ENCODE data around the gene INHA. TPM values are rescaled to one million over a fixed set of nuclear protein-coding genes. Genes with fewer than 3 reads are reported as not detected.

The INHA gene
- total RNA-seq, 4 donors from 2014 or later: 0.34 to 3.5 (median 1.5) TPM; not detected in 1

GRCh38 chr2:219591091-219591490 is 19.0 kb downstream of the INHA start:
- Histone ChIP-seq H3K9me3 (no peaks in the 10 kb centered on the region), H3K4me1 (no peaks in the 10 kb centered on the region), H3K36me3 (no peaks in the 10 kb centered on the region), H3K27ac (no peak overlapping the region), H3K4me3 (no peak overlapping the region), H3K27me3 (peaks cover 3% of the 10 kb centered on the region)
- TF ChIP-seq EP300 (IDR thresholded peaks at IDR 0.05) (no peak), POLR2AphosphoS5 (IDR thresholded peaks at IDR 0.05) (no peak), POLR2A (IDR thresholded peaks at IDR 0.05) (no peak), CTCF (IDR thresholded peaks at IDR 0.05) (no peak)
- DNase-seq (ENCODE audit: low spot score in 2 of 2): no peak
- WGBS: 65% methylated on average over 4 of the region's 4 CpGs

GRCh38 chr2:219592736-219593135 is 20.6 kb downstream of the INHA start:
- no peaks in the 10 kb centered on the region for H3K36me3 ChIP-seq
- peaks cover 6% of the 10 kb centered on the region for H3K4me1 ChIP-seq
- H3K4me3 ChIP-seq: no peak overlapping the region
- H3K27me3 ChIP-seq: peaks cover 3% of the 10 kb centered on the region
- 65% methylated on average over 6 of the region's 6 CpGs for WGBS
- no peak for DNase-seq (ENCODE audit: low spot score in 2 of 2)
- H3K9me3 ChIP-seq: no peaks in the 10 kb centered on the region
- H3K27ac ChIP-seq: no peak overlapping the region
- no peak for TF ChIP-seq CTCF (IDR thresholded peaks at IDR 0.05)
- no peak for TF ChIP-seq POLR2AphosphoS5 (IDR thresholded peaks at IDR 0.05)
- TF ChIP-seq EP300 (IDR thresholded peaks at IDR 0.05): no peak
- no peak for TF ChIP-seq POLR2A (IDR thresholded peaks at IDR 0.05)

- peaks cover 3% of the 10 kb centered on the region for H3K27me3 ChIP-seq
- peaks cover 7% of the 10 kb centered on the region for H3K4me1 ChIP-seq
- no peaks in the 10 kb centered on the region for H3K9me3 ChIP-seq
- 86% methylated on average over 2 of the region's 2 CpGs for WGBS
- no peak overlapping the region for H3K4me3 ChIP-seq
- H3K36me3 ChIP-seq: no peaks in the 10 kb centered on the region
- DNase-seq (ENCODE audit: low spot score in 2 of 2): no peak
- H3K27ac ChIP-seq: no peak overlapping the region
- no peak for TF ChIP-seq POLR2AphosphoS5 (IDR thresholded peaks at IDR 0.05)
- TF ChIP-seq CTCF (IDR thresholded peaks at IDR 0.05): no peak
- TF ChIP-seq EP300 (IDR thresholded peaks at IDR 0.05): no peak
- TF ChIP-seq POLR2A (IDR thresholded peaks at IDR 0.05): no peak
Measured at GRCh38 chr2:219593154-219593553, 21.0 kb downstream of the INHA start.

GRCh38 chr2:219595256-219595655 is 23.1 kb downstream of the INHA start:
- no peaks in the 10 kb centered on the region for H3K9me3 ChIP-seq
- DNase-seq (ENCODE audit: low spot score in 2 of 2): no peak
- TF ChIP-seq POLR2A (IDR thresholded peaks at IDR 0.05) (no peak), CTCF (IDR thresholded peaks at IDR 0.05) (no peak), EP300 (IDR thresholded peaks at IDR 0.05) (no peak), POLR2AphosphoS5 (IDR thresholded peaks at IDR 0.05) (no peak)
- peaks cover 15% of the 10 kb centered on the region for H3K4me1 ChIP-seq
- WGBS: 47% methylated on average over 3 of the region's 3 CpGs
- peaks cover 3% of the 10 kb centered on the region for H3K27me3 ChIP-seq
- no peak overlapping the region for H3K4me3 ChIP-seq
- no peak overlapping the region for H3K27ac ChIP-seq
- H3K36me3 ChIP-seq: no peaks in the 10 kb centered on the region

GRCh38 chr2:219596954-219597551 is 24.9 kb downstream of the INHA start:
- peaks cover 11% of the 10 kb centered on the region for H3K36me3 ChIP-seq
- peak overlapping the region; percentile 58 for H3K4me3 ChIP-seq
- peaks cover 15% of the 10 kb centered on the region for H3K4me1 ChIP-seq
- 7% methylated on average over 19 of the region's 19 CpGs for WGBS
- TF ChIP-seq EP300 (IDR thresholded peaks at IDR 0.05) (no peak), CTCF (IDR thresholded peaks at IDR 0.05) (no peak), POLR2AphosphoS5 (IDR thresholded peaks at IDR 0.05) (no peak), POLR2A (IDR thresholded peaks at IDR 0.05) (no peak)
- H3K27me3 ChIP-seq: no peaks in the 10 kb centered on the region
- no peak for DNase-seq (ENCODE audit: low spot score in 2 of 2)
- no peaks in the 10 kb centered on the region for H3K9me3 ChIP-seq
- H3K27ac ChIP-seq: peak overlapping the region; percentile 65
